Smooth muscle cell of the pulmonary artery (primary cell): ENCODE results near the gene CXCL9. TPM values are rescaled to one million over a fixed set of nuclear protein-coding genes. Genes with fewer than 3 reads are reported as not detected.

ENCODE experiments used
- total RNA-seq: library from RNA; depleted of rRNA; stranded (reverse); fragments of >200 nt; gene quantifications from 2 replicates; pipeline ENCODE4 v1.2.3, GENCODE V29; 2014

CXCL9 gene
- not detected in 2 replicates for total RNA-seq

GRCh38 chr4:76007089-76007862, at the start of gene CXCL9:
Gene CXCL9, minus strand, starts transcription at chr4:76007509. Its CDS starts 60 bp downstream, at chr4:76007449.

GRCh38 chr4:76035799-76036380, 28.6 kb upstream of the CXCL9 start, which contains the start of gene CXCL11:
Gene CXCL11, minus strand, starts transcription at chr4:76036070. Its CDS starts 83 bp downstream, at chr4:76035987.

GRCh38 chr4:76023389-76023788, 16.1 kb upstream of the CXCL9 start, which contains the start of gene CXCL10:
Gene CXCL10, minus strand, starts transcription at chr4:76023497. Its CDS starts 66 bp downstream, at chr4:76023431.

Other genes with a start within 250 kb of the CXCL9 start
- gene PPEF2, start 105.1 kb downstream of the CXCL9 start, total RNA-seq = 0.03 TPM in 1 of 2 replicates, not detected in the other
- 35.7 and 51.2 TPM in 2 replicates for gene NAAA, start 66.5 kb downstream of the CXCL9 start, total RNA-seq
- 27.2 and 34.3 TPM in 2 replicates for gene SDAD1, start 16.6 kb downstream of the CXCL9 start, total RNA-seq
- gene CXCL10, start 16.0 kb upstream of the CXCL9 start, total RNA-seq = not detected in 2 replicates
- gene CXCL11, start 28.6 kb upstream of the CXCL9 start, total RNA-seq = not detected in 2 replicates
- not detected in 2 replicates for gene ART3, start 67.2 kb upstream of the CXCL9 start, total RNA-seq
- 40.3 and 47.8 TPM in 2 replicates for gene NUP54, start 140.9 kb upstream of the CXCL9 start, total RNA-seq
- gene SCARB2, start 206.3 kb upstream of the CXCL9 start, total RNA-seq = 400 and 412 TPM in 2 replicates
- 0.59 and 1.2 TPM in 2 replicates for gene FAM47E, start 244.2 kb upstream of the CXCL9 start, total RNA-seq